Esophagus squamous epithelium (tissue), 5 donors: ENCODE measurements around the gene ZNF711. TPM values are rescaled to one million over a fixed set of nuclear protein-coding genes. Genes with fewer than 3 reads are reported as not detected.

Experiments
- DNase-seq: peaks from one replicate; lab custom pipeline; 2025; lab: John Stamatoyannopoulos, UW
- H3K27ac ChIP-seq, 4 donors: fragments of 200-600 bp; sonication (generic); one replicate each; pipeline ENCODE4 v1.5.1; 2016 to 2019; ENCODE audit warnings: mild to moderate bottlenecking in 1 of 4
- H3K27me3 ChIP-seq, 4 donors: fragments of 200-600 bp; sonication (generic); 1 replicate in 3 of 4; 2 replicates in 1 of 4; pipeline versions ENCODE4 v1.5.1 to v1.6.0; 2017 to 2021; ENCODE audit warnings: antibody characterized with exemption in 1 of 4
- H3K36me3 ChIP-seq, 3 donors: fragments of 200-600 bp; sonication (generic); one replicate each; pipeline ENCODE4 v1.5.1; 2016 to 2019
- H3K4me1 ChIP-seq, 3 donors: fragments of 200-600 bp; sonication (generic); one replicate each; pipeline ENCODE4 v1.5.1; 2017 to 2019
- H3K4me3 ChIP-seq, 4 donors: fragments of 200-600 bp; sonication (generic); 1 replicate in 3 of 4; 2 replicates in 1 of 4; pipeline ENCODE4 v1.5.1; 2016 to 2019; ENCODE audit warnings: mild to moderate bottlenecking in 2 of 4, moderate library complexity in 1 of 4
- H3K9me3 ChIP-seq, 3 donors: fragments of 200-600 bp; sonication (generic); one replicate each; pipeline ENCODE4 v1.5.1; 2016 to 2019
- CTCF ChIP-seq, 6 experiments: fragments of 450-650 bp in 4 of 6; fragments of 200-600 bp in 2 of 6; sonication (generic) in 2 of 6; IDR thresholded peaks; one replicate each; pipeline ENCODE4 v1.5.1; 2016 to 2019; ENCODE audit warnings: antibody characterized with exemption in 6 of 6, mild to moderate bottlenecking in 4 of 6, moderate library complexity in 4 of 6
- POLR2A ChIP-seq, 4 donors: fragments of 450-650 bp; IDR thresholded peaks; one replicate each; pipeline ENCODE4 v1.6.1; 2017; ENCODE audit warnings: antibody characterized with exemption in 4 of 4, mild to moderate bottlenecking in 4 of 4, moderate library complexity in 3 of 4
- WGBS, 2 donors: methylation state at CpG; one replicate each; pipeline ENCODE4 v1.1.5; 2018; 5-methylcytosine and 5-hydroxymethylcytosine counted together
- intact Hi-C: fragments of 100-400 bp; cut with DNase I; formaldehyde crosslinking; loops from one replicate; pipeline ENCODE4 v1.15.0; 2022
- total RNA-seq, 4 donors: library from RNA; depleted of rRNA; stranded (reverse); fragments of >200 nt; gene quantifications; one replicate each; pipeline ENCODE4 v1.1.0, GENCODE V29; 2016
- donor health status: DM: yes; HTN: yes; CAD: no.

ZNF711 gene
- total RNA-seq: 1 to 10 TPM in 3 of 4 donors, under 1 TPM in 1; 0.80 to 2.9 (median 1.7) TPM

- no peaks in the 10 kb centered on the region for H3K27me3 ChIP-seq
- H3K9me3 ChIP-seq: no peaks in the 10 kb centered on the region
- 0 to 36% methylated on average over 2 to 29 of the region's 65 CpGs for WGBS, 2 donors
- H3K27ac ChIP-seq: peak within 1 kb of the TSS; percentile 0 to 57 (median 26)
- H3K4me1 ChIP-seq: peaks cover 0 to 6% (median 0%) of the 10 kb centered on the region in 3 donors
- H3K4me3 ChIP-seq: peak within 1 kb of the TSS; percentile 47 to 71 (median 54)
- DNase-seq: no peak
- TF ChIP-seq POLR2A (IDR thresholded peaks at IDR 0.05) (no peak), CTCF (IDR thresholded peaks at IDR 0.05) (no peak)
- intact Hi-C loops: no loop called here
- no peaks in the 10 kb centered on the region for H3K36me3 ChIP-seq
Observed at GRCh38 chrX:85243761-85244449, at the start of gene ZNF711, which contains the start of gene SATL1. Gene ZNF711, plus strand, starts transcription at chrX:85243991. Its CDS starts 3,582 bp downstream, at chrX:85247573. Gene SATL1, minus strand, starts transcription at chrX:85243779. Its CDS starts 134,811 bp downstream, at chrX:85108968.

- H3K4me3 ChIP-seq: no peak overlapping the region
- H3K9me3 ChIP-seq: no peaks in the 10 kb centered on the region
- intact Hi-C loops: no loop called here
- no peak overlapping the region for H3K27ac ChIP-seq
- H3K27me3 ChIP-seq: no peaks in the 10 kb centered on the region
- H3K4me1 ChIP-seq: no peaks in the 10 kb centered on the region
- H3K36me3 ChIP-seq: no peaks in the 10 kb centered on the region
- WGBS, 2 donors: 48 to 73% methylated on average over 1 of the region's 1 CpG
- TF ChIP-seq POLR2A (IDR thresholded peaks at IDR 0.05): no peak
- TF ChIP-seq CTCF (IDR thresholded peaks at IDR 0.05): no peak
- DNase-seq: no peak
Observed at GRCh38 chrX:85196319-85196718, 47.5 kb upstream of the ZNF711 start.

- Histone ChIP-seq H3K36me3 (no peaks in the 10 kb centered on the region), H3K4me1 (no peaks in the 10 kb centered on the region), H3K27ac (no peak overlapping the region), H3K4me3 (no peak overlapping the region), H3K27me3 (no peaks in the 10 kb centered on the region), H3K9me3 (no peaks in the 10 kb centered on the region)
- no peak for TF ChIP-seq CTCF (IDR thresholded peaks at IDR 0.05)
- DNase-seq: no peak
- intact Hi-C loops: no loop called here
- WGBS, 2 donors: no CpG with 5 or more reads among the region's 8 CpGs
Observed at GRCh38 chrX:85203461-85203970, 40.3 kb upstream of the ZNF711 start.

- Histone ChIP-seq H3K36me3 (no peaks in the 10 kb centered on the region), H3K27ac (no peak overlapping the region), H3K4me1 (no peaks in the 10 kb centered on the region), H3K27me3 (no peaks in the 10 kb centered on the region), H3K4me3 (no peak overlapping the region), H3K9me3 (no peaks in the 10 kb centered on the region)
- 52 to 75% methylated on average over 3 of the region's 3 CpGs for WGBS, 2 donors
- intact Hi-C loops: no loop called here
- no peak for DNase-seq
- TF ChIP-seq CTCF (IDR thresholded peaks at IDR 0.05) (no peak), POLR2A (IDR thresholded peaks at IDR 0.05) (no peak)
Observed at GRCh38 chrX:85213792-85214530, 29.8 kb upstream of the ZNF711 start.

- no peak for DNase-seq
- Histone ChIP-seq H3K9me3 (no peaks in the 10 kb centered on the region), H3K27ac (no peak overlapping the region), H3K27me3 (no peaks in the 10 kb centered on the region), H3K4me3 (no peak overlapping the region), H3K36me3 (no peaks in the 10 kb centered on the region), H3K4me1 (no peaks in the 10 kb centered on the region)
- intact Hi-C loops: no loop called here
- WGBS, 2 donors: 40 to 60% methylated on average over 1 of the region's 1 CpG
- TF ChIP-seq CTCF (IDR thresholded peaks at IDR 0.05) (no peak), POLR2A (IDR thresholded peaks at IDR 0.05) (no peak)
Observed at GRCh38 chrX:85215946-85216345, 27.8 kb upstream of the ZNF711 start.
